HG03108 (cell line): ENCODE data around the gene FICD.
A peak's percentile ranks its signal among the peaks of the same experiment; 100 is the strongest.
"Not testable (repeated sequence)": the region's sequence is repeated elsewhere in the genome, so short reads cannot be mapped to it uniquely, and the experiment has no call there.

Source experiments
- ATAC-seq: cut with Tn5 transposase; IDR thresholded peaks from one replicate; pipeline ENCODE4 v1.9.1; 2021; ENCODE audit warnings: moderate library complexity; ENCODE audit not compliant: unreplicated experiment

Gene FICD

DNA sequence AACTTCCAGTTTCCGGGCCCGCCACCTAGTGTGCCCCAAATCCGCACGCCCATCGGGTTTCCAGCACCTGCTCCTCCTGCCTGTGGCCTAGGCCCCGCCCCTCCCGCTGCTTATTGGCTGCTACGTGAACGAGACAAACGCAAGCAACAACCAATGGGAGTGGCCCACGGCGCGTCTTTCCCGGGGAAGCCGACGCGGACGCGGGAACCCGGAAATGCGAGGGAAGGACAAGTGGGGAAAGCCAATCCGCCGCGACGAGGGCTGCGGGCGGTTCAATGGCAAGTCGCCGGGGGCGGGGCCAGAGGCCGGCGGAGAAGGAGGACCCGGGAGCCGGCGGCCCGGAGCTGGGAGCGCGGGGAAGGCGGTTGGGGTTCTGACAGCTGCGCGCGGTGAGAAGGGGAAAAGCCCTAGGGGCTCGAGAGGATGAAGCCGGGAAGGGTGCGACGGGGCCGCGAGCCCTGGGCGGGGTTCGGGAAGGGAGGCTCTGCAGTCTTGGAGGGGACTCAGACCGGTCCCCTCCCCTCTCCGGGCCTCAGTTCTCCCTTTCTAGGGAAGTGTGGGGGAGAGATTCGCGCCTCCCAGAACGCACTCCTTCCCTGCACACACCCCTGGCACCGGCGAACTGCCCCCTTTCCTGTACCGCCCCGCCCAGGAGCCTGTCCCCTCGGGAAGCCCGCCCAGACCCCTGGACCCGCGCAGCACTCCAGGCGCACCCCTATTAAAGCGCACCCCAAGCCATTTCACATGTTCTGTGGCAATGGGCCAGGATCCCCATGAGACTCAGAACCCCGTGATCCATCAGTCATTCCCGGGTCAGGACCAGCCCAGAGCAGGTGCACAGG is at the start of gene FICD:
FICD (plus strand) TSS at position 305 of the 842 bp plus-strand sequence. CDS start 1,696 bp downstream, outside the sequence.
- peak; percentile 83 for ATAC-seq

DNA sequence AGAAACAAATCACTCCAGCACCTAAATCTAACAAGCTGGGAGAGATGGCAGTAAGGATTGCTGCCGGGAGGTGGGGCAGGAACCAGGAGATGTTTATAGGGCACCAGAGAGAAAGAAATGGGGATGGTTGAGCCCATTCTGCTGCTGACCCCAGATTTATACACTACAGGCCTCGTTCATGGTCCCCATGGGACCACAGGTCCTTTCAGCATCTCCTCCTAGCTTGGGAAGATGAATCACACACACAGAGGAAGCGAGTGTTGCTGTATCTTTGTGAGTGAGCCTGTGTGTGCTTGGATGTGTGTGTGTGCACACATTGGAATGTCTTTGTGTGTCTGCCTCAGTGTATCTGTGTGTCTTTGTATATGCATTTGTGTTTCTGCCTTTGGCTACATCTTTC is 49.7 kb upstream of the FICD start:
- ATAC-seq: no peak

DNA sequence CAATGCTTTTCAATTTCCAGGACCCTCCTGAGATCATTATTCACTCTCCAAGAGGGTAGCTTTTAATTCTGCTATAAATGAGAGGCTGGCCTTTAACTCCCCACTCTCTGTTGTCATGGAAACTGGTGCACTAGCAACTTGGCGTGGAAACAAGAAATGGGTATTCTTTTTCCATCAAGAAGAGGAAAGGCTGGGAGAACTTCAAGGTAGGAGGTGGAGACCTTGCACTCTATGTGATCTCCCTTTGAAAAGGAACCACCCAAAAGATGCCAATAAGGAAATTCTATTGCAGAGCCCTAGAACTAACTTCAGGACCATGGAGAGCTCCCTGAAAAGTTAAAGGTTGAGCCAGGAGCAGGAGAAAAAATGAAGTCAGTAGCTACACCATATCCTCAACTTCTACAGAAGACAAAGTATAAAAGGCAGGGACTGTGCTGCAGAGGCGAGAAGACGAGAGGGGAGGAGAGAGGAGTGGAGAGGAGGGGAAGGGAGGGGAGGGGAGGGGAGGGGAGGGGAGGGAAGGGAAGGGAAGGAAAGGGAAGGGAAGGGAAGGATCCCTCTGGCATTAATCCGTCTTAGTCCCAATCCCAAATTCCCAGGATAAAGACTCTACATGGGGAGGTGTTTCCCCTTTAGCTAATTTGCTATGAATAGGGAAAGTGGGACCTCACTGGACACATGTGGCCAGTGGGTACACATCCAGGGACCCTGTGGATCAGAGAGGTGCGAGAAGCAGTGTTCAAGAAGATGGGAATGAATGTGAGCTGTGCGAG is 46.7 kb upstream of the FICD start:
- no peak for ATAC-seq

DNA sequence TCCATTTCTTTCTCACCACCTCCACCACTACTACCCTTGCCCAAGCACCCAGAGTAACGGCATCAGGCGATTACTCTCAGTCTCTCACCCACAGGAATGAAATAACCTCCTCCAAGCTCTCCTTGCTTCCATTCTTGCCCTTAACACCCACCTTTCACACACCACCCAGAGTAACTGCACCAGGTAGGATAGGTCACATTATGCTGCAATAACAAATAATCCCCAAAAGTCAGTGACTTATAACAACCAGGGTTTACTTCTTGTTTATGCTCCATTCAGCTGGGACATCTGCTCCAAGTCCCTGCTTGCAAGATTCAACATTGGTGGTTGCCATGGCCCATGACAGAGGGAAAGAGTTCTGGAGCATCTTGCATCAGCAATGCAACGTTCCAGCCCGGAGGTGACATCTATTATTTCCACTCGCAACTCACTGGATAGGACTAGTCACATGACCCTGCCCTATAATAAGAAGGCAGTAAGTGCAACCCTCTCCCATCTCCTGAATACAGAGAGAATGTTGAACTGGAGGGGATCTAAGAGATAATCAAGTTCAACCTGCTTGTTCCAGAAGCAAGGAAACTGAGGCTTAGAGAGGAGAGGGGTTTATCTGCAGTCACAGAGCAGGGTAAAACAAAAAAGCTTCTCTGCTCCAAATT is 41.5 kb upstream of the FICD start:
- ATAC-seq: no peak

DNA sequence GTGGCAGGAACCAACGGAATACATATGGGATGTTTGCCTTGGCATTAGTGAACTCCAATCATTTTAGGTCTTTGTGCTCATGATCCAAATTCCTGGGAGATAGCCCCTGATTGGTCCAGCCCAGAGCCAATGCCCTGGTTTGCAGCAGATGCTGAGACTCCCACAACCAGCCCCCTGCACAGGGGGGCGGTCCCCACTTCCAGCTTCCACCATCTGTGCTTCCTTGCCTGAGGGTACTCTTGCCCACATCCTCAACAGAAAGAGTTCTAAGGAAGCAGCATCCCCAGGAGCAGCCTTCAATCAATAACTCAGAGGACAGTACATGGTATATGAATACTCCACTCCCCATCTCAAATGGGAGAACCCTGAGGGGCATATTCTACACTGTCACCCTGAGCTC is 39.7 kb upstream of the FICD start:
- ATAC-seq: no peak

DNA sequence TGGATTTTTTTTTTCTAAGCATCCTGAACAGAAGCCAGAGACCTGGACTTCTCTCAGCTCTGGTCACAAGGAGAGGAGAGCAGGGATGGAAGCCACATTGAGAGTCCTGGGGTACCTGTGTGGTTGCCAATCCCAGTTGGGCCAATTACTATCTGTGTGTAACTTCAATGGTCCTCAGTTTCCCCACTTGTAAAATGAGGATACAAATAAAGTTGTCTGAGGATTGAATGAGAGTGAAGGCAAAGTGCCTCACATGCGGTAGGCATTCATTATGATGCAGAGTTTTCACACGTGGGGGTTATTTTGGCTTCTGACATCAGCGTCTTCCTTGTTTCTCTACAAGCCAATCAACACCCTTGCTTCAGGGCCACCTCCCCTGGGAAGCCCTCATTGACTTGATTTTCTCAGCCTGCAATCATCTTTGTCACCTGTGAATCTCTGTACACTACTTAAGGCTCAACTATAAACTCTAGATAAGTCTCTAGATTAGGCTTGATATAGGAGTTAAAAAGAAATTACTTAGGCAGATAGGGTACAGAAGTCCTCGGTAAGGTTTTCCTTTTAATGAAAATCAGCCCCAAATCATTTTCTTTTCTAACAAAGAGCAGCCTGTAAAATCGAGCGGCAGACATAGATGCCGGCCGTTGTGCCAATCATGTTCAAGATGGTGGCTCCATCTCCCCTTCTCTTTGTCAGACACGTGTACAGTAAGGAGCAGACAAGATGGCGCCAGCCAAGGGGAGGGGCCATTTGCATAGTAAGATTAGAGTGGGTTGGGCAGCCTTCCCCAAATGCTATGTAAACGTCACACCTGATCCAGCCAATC is 37.8 kb upstream of the FICD start:
- no peak for ATAC-seq

DNA sequence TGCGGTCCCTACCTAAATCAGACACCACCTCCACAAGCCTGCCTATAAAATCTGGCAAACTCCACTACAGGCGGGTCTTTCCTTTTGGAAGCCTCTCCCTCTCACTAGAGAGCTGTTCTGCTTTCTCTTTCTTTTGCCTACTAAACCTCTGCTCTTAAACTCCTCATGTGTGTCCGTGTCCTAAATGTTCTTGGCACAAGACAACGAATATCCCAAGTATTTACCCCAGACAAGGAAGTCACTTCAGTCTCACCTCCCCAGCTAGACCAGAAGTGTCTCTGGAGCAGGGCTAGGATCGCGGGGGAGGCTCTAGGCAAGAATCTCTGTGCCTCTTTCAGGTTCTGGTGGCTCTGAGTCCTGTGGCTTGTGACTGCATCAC is 37.2 kb upstream of the FICD start:
- ATAC-seq: no peak

DNA sequence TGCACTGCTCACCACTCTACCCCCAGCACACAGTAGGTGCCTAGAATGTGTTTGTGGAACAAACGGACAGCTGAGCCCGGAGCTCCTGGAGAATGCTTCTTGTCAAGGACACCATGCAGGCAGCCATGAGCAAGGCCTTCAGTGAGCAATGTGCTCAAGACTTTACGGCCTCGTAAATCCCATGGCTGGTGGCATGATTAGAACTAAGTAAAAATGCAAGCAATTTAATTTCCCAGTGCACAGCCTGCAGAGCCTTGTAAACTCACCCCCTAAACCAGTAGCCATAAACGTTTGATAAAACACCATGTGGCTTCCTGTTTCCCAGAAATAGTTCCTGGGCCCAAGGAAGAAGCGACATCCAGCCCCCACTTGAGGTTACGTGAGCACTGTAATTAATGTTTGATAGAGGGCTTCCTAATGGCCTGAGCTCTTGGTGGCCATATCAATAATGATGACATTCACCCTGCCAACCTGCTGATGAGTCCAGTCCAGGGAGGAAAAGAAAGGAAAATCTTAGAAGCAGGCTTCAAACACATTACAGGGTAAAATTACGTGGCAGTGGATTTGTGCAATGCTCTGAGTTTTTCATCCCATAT is 36.4 kb upstream of the FICD start:
- ATAC-seq: no peak

DNA sequence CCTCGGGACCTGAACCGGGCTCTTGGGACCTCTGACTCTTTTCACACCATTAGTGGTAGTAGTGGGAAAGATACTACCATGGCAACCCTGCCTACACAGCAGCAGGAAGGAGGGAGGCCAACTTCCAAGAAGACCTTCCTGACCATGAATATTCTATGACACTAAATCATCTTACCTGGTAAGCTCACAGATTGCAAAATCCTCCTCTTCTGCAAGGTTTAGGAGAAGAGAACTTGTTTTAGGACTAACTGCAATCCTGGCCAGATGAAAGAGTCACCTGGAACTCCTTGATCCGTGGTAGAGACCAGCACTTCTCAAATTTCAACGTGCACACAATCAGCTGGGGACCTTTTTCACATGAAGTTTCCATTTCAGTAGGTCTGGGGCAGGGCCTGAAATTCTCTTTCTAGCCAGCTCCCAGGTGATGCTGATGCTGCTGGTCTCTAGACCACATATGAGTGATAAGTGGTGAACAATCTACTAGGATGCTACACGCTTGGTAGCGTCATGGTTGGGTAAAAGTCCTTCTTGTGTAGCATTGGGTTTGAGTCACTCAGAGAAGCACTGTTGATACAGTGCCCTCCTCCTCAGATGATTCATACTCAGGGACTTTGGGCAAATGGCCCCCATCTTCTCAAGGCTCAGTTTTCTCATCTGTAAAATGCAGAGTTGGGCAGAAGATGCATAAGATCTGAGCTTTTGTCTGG is 35.6 kb upstream of the FICD start:
- no peak for ATAC-seq

DNA sequence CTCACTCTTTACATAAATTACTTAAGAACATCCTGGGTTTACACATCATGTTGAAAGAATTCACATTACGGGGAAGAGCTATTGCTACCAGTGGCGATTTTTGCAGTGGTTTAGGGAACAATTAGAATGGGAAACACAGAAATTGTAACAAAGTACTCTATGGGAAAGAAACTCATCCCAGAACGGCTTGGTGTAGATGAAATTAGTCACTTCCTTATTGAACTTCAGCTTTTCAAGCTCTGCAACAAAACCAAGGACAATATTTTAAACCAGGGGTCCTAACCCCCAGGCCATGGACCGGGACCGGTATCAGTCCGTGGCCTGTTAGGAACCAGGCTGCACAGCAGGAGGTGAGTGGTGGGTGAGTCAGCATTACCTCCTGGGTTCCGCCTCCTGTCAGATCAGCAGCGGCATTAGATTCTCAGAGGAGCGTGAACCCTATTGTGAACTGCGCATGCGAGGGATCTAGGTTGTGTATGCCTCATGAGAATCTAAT is 32.3 kb upstream of the FICD start:
- no peak for ATAC-seq

DNA sequence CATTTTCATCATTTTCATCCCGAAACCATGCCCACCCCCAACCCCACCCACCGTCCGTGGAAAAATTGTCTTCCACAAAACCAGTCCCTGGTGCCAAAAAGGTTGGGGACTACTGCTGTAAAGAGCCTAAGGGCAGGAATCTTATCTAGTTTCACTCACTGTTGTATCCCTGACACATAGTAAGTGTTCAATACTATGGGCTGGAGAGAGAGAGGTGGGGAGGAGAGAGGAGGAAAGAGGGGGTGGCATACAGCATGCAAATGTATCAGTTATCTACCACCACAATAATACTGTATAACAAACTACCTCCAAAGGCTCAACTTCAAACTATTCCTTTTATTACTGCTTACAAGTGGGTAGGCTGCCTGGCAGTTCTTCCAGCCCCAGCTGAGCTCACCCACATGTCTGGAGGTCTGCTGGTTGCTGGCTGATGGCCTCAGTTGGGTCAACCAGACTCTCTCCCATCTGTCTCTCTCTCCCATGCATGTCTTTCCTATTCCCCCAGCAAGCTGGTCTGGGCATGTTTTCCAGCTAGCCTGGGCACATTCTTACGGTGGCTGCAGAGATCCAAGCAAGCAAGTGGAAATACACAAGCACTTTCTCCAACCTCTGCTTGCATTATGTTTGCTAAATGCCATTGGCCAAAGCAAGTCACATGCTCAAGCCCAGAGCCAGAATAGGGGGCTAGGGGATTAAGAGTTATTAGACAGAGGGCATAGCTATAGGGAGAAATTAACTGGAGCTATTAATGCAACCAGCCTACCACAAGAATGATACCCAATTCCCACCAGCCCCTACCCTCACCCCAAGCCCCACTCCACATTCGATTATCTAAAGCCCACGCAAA is 31.6 kb upstream of the FICD start:
- no peak for ATAC-seq

DNA sequence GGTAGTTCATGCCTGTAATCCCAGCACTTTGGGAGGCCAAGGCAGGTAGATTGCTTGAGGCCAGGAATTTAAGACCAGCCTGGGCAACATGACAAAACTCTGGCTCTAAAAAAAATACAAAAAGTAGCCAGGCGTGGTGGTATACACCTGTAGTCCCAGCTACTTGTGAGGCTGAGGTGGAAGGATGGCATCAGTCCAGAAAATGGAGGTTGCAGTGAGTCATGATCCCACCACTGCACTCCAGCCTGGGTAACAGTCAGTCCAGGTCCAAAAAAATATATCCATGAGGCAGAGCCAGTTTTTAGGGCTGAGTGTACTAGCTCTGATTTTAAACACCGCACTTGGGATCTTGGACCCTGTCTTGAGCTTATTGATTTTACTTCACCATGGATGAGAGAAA is 30.6 kb upstream of the FICD start:
- ATAC-seq: no peak

DNA sequence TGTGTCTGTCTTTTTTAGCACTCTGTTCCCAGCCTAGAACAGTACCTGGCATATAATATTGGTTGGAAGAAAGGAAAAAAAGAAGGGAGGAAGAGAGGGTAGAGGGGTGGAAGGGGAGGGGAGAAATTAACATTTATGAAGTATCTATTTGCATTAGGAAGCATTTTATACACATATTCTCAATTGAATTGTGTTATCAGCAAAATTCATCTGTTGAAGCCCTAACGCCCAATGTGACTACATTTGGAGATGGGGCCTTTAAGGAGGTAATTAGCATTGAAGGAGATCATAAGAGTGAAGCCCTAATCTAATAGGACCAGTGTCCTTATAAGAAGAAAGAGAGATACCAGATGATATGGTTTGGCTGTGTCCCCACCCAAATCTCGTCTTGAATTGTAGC is 30.2 kb upstream of the FICD start:
- no peak for ATAC-seq

DNA sequence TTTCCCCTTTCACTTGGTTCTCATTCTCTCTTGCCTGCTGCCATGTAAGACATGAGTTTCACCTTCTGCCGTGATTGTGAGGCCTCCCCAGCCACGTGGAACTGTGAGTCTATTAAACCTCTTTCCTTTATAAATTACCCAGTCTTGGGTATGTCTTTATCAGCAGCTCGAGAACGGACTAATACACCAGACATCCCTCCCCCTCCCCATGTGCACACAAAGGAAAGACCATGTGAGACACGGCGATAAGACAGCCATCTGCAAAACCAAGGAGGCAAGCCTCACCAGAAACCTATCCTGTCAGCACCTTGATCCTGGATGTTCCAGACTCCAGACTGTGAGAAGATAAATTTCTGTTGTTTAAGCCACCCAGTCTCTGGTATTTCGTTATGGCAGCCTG is 29.7 kb upstream of the FICD start:
- not testable (repeated sequence) for ATAC-seq

DNA sequence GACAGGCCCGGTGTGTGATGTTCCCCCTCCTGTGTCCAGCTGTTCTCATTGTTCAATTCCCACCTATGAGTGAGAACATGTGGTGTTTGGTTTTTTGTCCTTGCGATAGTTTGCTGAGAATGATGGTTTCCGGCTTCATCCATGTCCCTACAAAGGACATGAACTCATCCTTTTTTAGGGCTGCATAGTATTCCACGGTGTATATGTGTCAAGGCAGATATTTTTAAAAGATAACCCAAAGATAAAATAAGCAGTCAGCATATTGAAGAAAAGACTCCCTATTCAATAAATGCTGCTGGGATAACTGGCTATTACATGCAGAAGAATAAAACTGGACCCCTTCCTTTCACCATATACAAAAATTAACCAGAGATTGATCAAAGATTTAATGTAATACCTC is 28.0 kb upstream of the FICD start:
- ATAC-seq: not testable (repeated sequence)

DNA sequence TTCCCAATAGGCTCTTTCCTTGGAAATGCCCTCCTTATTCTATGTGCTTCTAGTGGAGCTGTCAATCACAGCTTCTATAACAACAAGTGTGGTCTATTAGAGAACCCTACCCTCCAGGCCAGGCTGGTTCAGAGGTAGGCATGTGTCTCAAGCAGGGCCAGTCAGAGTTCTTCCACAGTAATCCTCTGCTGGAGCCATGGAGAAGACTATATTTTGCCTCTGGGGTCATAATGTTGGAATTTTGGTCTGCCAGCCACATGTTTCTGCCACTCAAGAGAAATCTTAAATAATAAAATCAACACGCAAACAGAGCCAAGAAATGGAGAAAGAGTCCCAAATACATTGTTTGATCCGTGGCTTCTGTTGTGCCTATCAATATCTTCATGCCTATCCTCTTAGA is 23.8 kb upstream of the FICD start:
- ATAC-seq: no peak

DNA sequence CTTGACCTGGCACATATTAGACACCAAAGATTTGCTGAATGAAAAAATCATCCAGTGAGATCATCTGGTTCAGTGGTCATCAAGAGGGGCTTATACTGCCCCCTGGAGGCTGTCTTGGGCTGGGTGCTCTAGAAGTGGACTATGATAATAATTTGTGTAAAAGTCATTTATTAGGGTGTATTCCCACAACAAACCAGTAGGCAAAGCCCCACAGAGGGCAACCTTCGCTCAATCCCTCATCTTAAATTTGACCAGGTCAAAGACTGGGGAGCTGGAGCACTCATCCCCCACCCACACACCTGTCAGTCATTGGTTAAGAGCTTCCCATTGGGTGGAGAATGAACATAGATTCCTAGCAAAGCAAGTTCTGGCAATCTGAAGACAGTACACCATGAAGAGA is 20.0 kb upstream of the FICD start:
- no peak for ATAC-seq

DNA sequence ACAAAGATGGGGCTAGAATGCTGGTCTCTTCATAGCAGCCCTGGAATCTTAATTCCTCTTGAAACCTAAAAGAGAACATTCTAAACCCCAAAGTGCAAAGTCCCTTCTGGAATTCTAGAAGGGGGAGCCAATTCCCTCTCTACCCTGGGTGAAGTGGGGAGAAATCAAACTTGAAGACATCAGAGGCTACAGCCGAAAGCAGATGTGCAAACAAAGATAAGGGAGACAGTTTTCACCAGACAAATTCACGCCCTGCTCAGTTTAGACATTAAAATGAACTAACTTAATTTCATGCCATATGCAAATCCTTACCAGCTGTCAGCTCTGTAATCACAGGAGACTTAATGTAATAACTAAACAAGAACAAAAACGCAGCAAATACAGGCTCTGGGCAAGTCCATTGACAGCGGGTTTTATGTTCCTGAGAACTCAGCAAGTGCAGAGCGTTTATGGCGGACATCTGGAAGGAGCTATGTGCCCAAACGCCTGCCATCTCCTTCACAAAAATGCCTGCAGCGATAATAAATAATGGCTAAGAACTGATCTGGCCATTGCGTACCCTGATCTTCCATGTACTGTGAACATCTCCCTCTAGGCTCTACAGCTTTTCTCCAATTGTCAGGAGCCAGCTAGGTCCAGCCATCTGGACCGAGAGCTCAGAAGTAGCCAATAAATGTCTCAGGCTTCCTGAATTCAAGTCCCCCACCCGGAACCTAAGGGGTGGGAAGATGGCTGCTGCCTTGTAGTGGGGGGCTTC is 19.1 kb upstream of the FICD start:
- ATAC-seq: no peak
